NCI-H1436 (cell line): ENCODE data around the gene RNF5.
A peak's percentile ranks its signal among the peaks of the same experiment; 100 is the strongest.
"Not testable (repeated sequence)": the region's sequence is repeated elsewhere in the genome, so short reads cannot be mapped to it uniquely, and the experiment has no call there.

Source experiments
- DNase-seq: peaks from one replicate; lab custom pipeline; 2025; lab: John Stamatoyannopoulos, UW

Gene RNF5

GRCh38 chr6:32189742-32190053 lies 11.5 kb downstream of the RNF5 start:
- no peak for DNase-seq

- peak; percentile 87 for DNase-seq
Observed at GRCh38 chr6:32190054-32190851, 12.0 kb downstream of the RNF5 start, which contains the start of gene PBX2. Gene PBX2, minus strand, starts transcription at chr6:32190202. Its CDS starts 287 bp downstream, at chr6:32189915.

GRCh38 chr6:32190911-32191677 lies 12.9 kb downstream of the RNF5 start:
- DNase-seq: no peak

GRCh38 chr6:32191696-32192607 lies 13.7 kb downstream of the RNF5 start:
- DNase-seq: no peak

GRCh38 chr6:32192608-32193039 lies 14.4 kb downstream of the RNF5 start, which contains the start of gene GPSM3:
Gene GPSM3, minus strand, starts transcription at chr6:32192643. Its CDS starts 130 bp downstream, at chr6:32192513.
- DNase-seq: no peak

GRCh38 chr6:32193096-32193495 lies 14.9 kb downstream of the RNF5 start:
- not testable (repeated sequence) for DNase-seq

- DNase-seq: no peak
Observed at GRCh38 chr6:32194388-32194787, 16.2 kb downstream of the RNF5 start.

GRCh38 chr6:32194825-32195651 lies 16.8 kb downstream of the RNF5 start:
- DNase-seq: peak; percentile 8

GRCh38 chr6:32195652-32195901 lies 17.4 kb downstream of the RNF5 start:
- DNase-seq: peak; percentile 99

- DNase-seq: peak; percentile 93
Observed at GRCh38 chr6:32195902-32196681, 17.9 kb downstream of the RNF5 start.

- DNase-seq: no peak
Observed at GRCh38 chr6:32196682-32197616, 18.7 kb downstream of the RNF5 start.

GRCh38 chr6:32198345-32198696 lies 20.1 kb downstream of the RNF5 start:
- no peak for DNase-seq

- no peak for DNase-seq
Observed at GRCh38 chr6:32198866-32199265, 20.7 kb downstream of the RNF5 start.

- no peak for DNase-seq
Observed at GRCh38 chr6:32200711-32201475, 22.7 kb downstream of the RNF5 start.

- no peak for DNase-seq
Observed at GRCh38 chr6:32202186-32202585, 24.0 kb downstream of the RNF5 start.

GRCh38 chr6:32203426-32204267 lies 25.4 kb downstream of the RNF5 start:
- no peak for DNase-seq

- DNase-seq: no peak
Observed at GRCh38 chr6:32204268-32204715, 26.1 kb downstream of the RNF5 start.

GRCh38 chr6:32208996-32209395 lies 30.8 kb downstream of the RNF5 start:
- no peak for DNase-seq
